Ishikawa (cell line): ENCODE measurements around the gene ELP4.

Experiments
- EP300 ChIP-seq: IDR thresholded peaks from 2 replicates; pipeline ENCODE4 v1.6.1; 2012; ENCODE audit warnings: borderline replicate concordance
- NFIC ChIP-seq: IDR thresholded peaks from 2 replicates; pipeline ENCODE4 v1.6.1; 2012
- TAF1 ChIP-seq: IDR thresholded peaks from 2 replicates; pipeline ENCODE4 v1.6.1; 2012; ENCODE audit warnings: low read depth, mild to moderate bottlenecking
- TF ChIP-seq, protein P1 (sequence below): IDR thresholded peaks from 2 replicates; pipeline ENCODE4 v1.6.1; 2012

GRCh38 chr11:31761636-31762035 is 252.1 kb downstream of the ELP4 start:
- TF ChIP-seq EP300 (no peak), NFIC (no peak), TAF1 (no peak)
- TF ChIP-seq, protein P1, sequence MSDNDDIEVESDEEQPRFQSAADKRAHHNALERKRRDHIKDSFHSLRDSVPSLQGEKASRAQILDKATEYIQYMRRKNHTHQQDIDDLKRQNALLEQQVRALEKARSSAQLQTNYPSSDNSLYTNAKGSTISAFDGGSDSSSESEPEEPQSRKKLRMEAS = no peak
